ENCODE measurements around the gene FAM199X.
"Not testable (repeated sequence)": the region's sequence is repeated elsewhere in the genome, so short reads cannot be mapped to it uniquely, and the experiment has no call there.

Gene FAM199X

DNA sequence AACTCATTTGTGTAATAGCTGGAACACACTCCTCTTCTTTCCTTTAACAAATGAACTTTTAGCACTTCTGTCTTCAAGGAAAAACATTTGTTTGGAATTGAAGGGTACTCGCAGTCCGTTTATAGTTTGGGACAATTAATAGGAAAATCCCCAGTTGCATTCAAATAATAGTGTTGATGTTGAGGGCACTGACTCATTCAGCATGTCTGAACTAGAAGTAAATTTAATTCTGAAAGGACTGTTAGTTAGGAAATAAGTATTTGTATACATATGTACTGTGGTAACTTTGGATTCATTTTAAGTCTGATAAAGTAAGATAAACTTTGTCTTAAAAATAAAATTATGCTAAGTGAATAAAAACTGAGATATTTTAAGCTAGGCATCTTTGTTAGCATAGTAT, 27.2 kb downstream of the FAM199X start:
- no peak for DNase-seq

DNA sequence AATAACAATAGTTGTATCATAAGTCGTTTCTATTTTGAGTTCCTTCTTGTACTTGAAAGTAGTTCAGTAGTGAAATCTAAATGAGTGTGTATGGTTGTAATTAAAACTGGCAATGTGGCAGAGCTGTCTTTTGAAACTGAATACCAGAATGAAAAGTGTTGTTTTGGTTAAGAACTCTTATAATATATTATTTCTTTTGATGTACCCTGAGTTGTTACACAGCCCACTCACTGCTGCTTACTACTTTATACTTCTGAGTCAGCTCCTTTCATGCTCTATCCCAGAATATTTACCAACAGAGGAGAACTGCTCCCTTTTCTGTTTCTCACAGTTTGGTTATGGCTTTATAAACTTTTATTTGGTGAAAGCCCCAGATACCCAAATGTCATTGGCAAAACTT, 28.8 kb downstream of the FAM199X start:
- DNase-seq, result no peak

DNA sequence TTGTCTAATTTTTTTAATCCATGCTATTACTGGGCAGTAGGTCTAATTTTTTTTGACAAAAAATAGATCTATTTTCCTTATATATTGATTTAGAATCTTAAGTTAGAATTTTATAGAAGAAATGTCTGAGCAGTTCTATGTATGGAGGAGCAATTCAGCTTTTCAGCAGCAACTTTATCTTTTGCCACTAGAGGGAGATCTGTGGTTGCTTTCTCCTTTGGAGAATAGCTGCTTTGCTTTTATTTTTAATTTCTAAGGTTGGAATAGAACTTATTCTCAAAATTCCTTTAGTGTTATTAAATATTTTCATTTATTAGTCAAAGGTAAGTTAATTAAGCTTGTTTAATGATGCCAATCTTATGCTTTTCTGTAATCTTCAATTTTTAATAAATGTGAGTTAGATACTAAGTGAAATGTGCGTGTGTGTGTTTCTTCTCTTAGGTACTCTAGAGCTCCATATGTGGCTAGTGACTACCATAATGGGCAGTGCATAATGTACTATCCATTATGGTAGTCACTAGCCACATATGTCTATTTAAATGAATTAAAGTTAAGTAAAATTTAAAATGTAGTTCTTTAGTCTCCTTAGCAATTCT, 29.3 kb downstream of the FAM199X start:
- no peak for DNase-seq

DNA sequence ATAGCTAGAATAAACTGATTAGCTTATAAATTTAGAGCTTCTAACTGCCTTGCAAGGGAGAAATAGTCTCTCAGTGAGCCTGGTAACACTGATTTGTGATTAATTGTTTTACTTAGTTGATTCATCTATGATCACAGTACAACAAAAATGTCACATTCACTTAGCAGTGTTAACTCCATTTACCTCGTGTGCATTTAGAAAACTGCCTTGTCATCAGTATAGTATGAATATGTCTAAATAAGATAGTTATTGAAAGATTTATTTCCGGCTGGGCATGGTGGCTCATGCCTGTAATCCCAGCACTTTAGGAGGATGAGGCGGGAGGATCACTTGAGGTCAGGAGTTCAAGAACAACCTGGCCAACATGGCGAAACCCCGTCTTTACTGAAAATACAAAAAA, 39.3 kb downstream of the FAM199X start:
- DNase-seq, result no peak

DNA sequence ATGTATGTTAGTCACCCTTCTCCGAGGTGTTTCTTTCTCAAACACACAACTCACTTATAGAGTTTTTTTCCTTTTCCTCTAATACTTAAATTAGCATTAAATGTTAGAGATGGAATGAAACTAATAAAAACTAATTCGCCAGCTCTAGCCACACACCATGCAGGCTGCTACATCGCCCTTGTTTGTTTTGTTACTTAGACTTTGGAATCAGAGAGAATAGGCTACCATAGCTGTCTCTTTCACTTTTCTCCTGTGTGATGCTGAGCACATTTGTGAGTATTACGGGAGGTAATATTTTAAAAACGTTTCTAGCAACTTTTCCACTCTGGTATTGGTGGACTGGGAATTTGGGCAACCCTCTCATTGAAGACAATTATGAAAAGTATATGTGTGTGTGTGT, 44.9 kb downstream of the FAM199X start:
- DNase-seq, result no peak

DNA sequence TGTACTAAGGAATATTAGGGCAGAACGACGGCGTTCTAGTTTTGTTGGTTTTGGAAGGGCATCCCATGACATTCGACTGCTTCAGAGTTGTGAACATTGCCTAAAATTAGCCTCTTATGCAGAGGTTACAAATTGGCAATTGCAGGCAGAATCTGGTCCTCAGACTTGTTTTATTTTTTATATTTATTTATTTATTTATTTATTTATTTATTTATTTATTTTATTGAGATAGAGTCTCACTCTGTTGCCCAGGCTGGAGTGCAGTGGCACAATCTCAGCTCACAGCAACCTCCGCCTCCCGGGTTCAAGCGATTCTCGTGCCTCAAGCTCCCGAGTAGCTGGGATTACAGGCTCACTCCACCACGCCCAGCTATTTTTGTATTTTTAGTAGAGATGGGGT, 63.8 kb downstream of the FAM199X start:
- DNase-seq, result not testable (repeated sequence)

All from SIG-M5 (cell line).